Epithelial cell of proximal tubule (primary cell): Measurements from ENCODE around the gene CRTC3. TPM values are rescaled to one million over a fixed set of nuclear protein-coding genes. Genes with fewer than 3 reads are reported as not detected.
A peak's percentile ranks its signal among the peaks of the same experiment; 100 is the strongest.
"Not testable (repeated sequence)": the region's sequence is repeated elsewhere in the genome, so short reads cannot be mapped to it uniquely, and the experiment has no call there.

Source experiments
- DNase-seq: peaks from one replicate; pipeline ENCODE4 v3.0.0-alpha.2; 2011; ENCODE audit warnings: low read depth
- H3K4me3 ChIP-seq: 2 replicates; pipeline ENCODE4 v1.5.1; 2011; ENCODE audit warnings: low read depth, mild to moderate bottlenecking, low read length
- CTCF ChIP-seq: conservative IDR thresholded peaks from 2 replicates; pipeline ENCODE4 v1.5.1; 2012; ENCODE audit warnings: low read depth, mild to moderate bottlenecking, low read length
- total RNA-seq: library from RNA; depleted of rRNA; stranded (reverse); fragments of >200 nt; gene quantifications from 2 replicates; pipeline ENCODE4 v1.2.3, GENCODE V29; 2015

Gene CRTC3
- total RNA-seq, 1 donor from 2014 or later: 7.1 TPM

- H3K4me3 ChIP-seq: peak overlapping the region; percentile 90
- no peak for TF ChIP-seq CTCF
- no peak for DNase-seq
Measured at GRCh38 chr15:90665288-90666134, 135.8 kb downstream of the CRTC3 start.

- no peak for TF ChIP-seq CTCF
- DNase-seq: no peak
Measured at GRCh38 chr15:90666135-90666909, 136.6 kb downstream of the CRTC3 start.

DNA sequence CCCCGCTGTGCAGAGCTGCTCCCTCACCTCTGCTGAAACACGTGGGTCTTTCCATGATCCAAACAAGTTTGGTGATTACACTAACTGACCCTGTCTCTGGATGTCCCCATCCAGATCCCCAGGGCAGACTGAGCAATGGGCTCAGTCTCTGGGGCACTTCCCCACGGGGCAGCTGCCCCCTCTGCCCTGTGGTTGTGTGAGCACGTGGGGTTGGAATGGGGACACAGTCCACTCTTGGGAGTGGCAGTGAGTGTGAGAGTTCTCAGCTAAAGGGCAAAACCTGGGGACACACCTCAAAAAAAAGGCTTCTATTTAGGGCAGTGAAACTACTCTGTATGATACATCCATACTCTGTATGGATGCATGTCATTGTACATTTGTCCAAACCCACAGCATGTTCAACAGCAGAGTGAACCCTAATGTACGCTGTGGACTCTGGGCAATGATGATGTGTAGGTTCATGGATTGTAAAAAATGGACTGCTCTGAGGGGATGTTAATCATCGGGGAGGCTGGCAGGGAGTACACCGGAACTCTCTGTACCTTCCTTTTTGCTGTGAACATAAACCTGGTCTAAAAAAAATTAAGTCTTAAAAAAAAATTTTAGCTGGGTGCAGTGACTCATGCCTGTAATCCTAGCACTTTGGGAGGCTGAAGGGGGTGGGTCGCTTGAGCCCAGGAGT, 137.5 kb downstream of the CRTC3 start:
- DNase-seq: no peak
- H3K4me3 ChIP-seq: no peak overlapping the region
- no peak for TF ChIP-seq CTCF

More at GRCh38 chr15:90666135-90666909, 136.6 kb downstream of the CRTC3 start:
- peak overlapping the region; percentile 90 for H3K4me3 ChIP-seq

DNA sequence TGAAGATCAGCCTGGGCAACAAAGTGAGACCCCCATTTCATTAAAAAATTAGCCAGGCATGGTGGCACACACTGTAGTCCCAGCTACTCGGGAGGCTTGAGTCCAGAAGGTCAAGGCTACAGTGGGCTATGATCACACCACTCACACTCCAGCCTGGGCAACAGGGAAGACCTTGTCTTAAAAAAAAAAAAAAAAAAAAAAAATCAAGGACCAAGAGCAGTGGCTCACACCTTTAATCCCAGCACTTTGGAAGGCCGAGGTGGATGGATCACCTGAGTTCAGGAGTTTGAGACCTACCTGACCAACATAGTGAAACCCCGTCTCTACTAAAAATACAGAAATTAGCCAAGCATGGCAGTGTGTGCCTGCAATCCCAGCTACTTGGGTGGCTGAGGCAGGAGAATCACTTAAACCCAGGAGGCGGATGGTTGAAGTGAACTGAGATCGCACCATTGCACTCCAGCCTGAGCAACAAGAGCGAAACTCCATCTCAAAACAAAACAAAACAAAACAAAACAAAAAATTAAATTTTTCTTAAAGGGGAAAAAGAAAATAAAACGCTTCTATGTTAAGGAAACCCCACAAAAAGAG, 138.1 kb downstream of the CRTC3 start:
- not testable (repeated sequence) for H3K4me3 ChIP-seq, DNase-seq

- not testable (repeated sequence) for H3K4me3 ChIP-seq, DNase-seq
Measured at GRCh38 chr15:90670631-90671030, 140.9 kb downstream of the CRTC3 start.

- no peak overlapping the region for H3K4me3 ChIP-seq
- DNase-seq: no peak
- no peak for TF ChIP-seq CTCF
Measured at GRCh38 chr15:90671216-90671615, 141.5 kb downstream of the CRTC3 start.

DNA sequence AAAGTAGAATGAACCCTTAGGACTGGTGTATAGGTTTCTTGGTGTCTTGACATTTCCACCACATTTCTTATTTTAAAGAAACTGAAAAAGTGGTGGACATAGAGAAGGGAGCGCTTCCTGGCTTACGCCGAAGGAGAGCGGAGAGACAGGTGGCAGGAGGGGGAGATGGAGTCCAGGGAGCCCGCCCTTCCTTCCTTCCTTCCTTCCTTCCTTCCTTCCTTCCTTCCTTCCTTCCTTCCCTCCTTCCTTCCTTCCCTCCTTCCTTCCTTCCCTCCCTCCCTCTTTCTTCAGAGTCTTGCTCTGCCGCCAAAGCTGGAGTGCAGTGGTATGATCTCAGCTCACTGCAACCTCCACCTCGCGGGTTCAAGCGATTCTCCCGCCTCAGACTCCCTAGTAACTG, 143.6 kb downstream of the CRTC3 start:
- not testable (repeated sequence) for H3K4me3 ChIP-seq, DNase-seq

DNA sequence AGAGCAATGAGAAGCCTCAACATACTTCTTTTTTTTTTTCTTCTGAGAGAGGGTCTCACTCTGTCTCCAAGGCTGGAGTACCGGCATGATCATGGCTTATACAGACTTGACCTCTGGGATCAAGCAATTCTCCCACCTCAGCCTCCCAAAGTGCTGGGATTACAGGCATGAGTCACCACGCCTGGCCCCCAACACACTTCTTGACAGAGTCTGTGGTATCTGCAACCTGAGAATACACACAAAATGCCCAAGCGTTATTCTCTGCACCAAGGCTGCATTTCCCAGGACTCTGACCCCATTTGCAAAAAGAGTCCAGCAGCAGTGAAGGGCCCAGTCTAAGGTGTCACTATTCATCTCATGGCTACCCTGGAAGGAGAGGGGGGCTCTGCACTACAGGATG, 144.8 kb downstream of the CRTC3 start:
- no peak for DNase-seq
- H3K4me3 ChIP-seq: no peak overlapping the region
- TF ChIP-seq CTCF: no peak
